Skeletal muscle tissue (tissue), 4 donors: ENCODE measurements around the gene OLR1. TPM values are rescaled to one million over a fixed set of nuclear protein-coding genes. Genes with fewer than 3 reads are reported as not detected.
"Not testable (repeated sequence)": the region's sequence is repeated elsewhere in the genome, so short reads cannot be mapped to it uniquely, and the experiment has no call there.

Experiments
- H3K27ac ChIP-seq: one replicate; pipeline ENCODE4 v1.7.0; 2013; ENCODE audit warnings: mild to moderate bottlenecking, low read depth, low read length, inconsistent platforms
- H3K27me3 ChIP-seq, 3 donors: one replicate each; pipeline ENCODE4 v1.7.0; 2013; ENCODE audit warnings: low read length in 3 of 3; ENCODE audit not compliant: control insufficient read depth in 3 of 3, insufficient read depth in 3 of 3
- H3K36me3 ChIP-seq, 3 donors: one replicate each; pipeline ENCODE4 v1.7.0; 2013; ENCODE audit warnings: low read length in 3 of 3; ENCODE audit not compliant: control insufficient read depth in 3 of 3, insufficient read depth in 3 of 3
- H3K4me1 ChIP-seq, 3 donors: one replicate each; pipeline ENCODE4 v1.7.0; 2013; ENCODE audit warnings: low read length in 3 of 3, mild to moderate bottlenecking in 3 of 3; ENCODE audit not compliant: control insufficient read depth in 3 of 3, insufficient read depth in 3 of 3
- H3K4me3 ChIP-seq, 3 donors: one replicate each; pipeline ENCODE4 v1.7.0; 2013; ENCODE audit warnings: low read length in 3 of 3
- H3K9ac ChIP-seq, 3 donors: one replicate each; pipeline ENCODE4 v1.7.0; 2013; ENCODE audit warnings: low read length in 3 of 3, mild to moderate bottlenecking in 3 of 3, moderate library complexity in 2 of 3, low read depth in 1 of 3
- H3K9me3 ChIP-seq, 3 donors: one replicate each; pipeline ENCODE4 v1.7.0; 2013; ENCODE audit warnings: low read length in 3 of 3; ENCODE audit not compliant: control insufficient read depth in 3 of 3
- total RNA-seq: library from RNA; depleted of rRNA; stranded (reverse); fragments of >200 nt; gene quantifications from one replicate; pipeline ENCODE4 v1.2.3, GENCODE V29; 2014
- donor health status: Osteomylitis.

Gene OLR1
- total RNA-seq, 1 donor from 2014 or later, result not detected

- Histone ChIP-seq H3K9me3 (no peaks in the 10 kb centered on the region), H3K4me1 (no peaks in the 10 kb centered on the region), H3K36me3 (no peaks in the 10 kb centered on the region), H3K4me3 (no peak overlapping the region), H3K9ac (no peak overlapping the region), H3K27ac (no peak overlapping the region), H3K27me3 (no peaks in the 10 kb centered on the region)
These were observed 19.9 kb upstream of the OLR1 start for GRCh38 chr12:10191865-10192264.

- no peak overlapping the region for H3K4me3 ChIP-seq
- no peaks in the 10 kb centered on the region for H3K9me3 ChIP-seq
- H3K9ac ChIP-seq, result no peak overlapping the region
- no peak overlapping the region for H3K27ac ChIP-seq
- no peaks in the 10 kb centered on the region for H3K4me1 ChIP-seq
- H3K27me3 ChIP-seq, result no peaks in the 10 kb centered on the region
- no peaks in the 10 kb centered on the region for H3K36me3 ChIP-seq
These were observed 18.8 kb upstream of the OLR1 start for GRCh38 chr12:10190558-10191388.

- Histone ChIP-seq H3K36me3 (no peaks in the 10 kb centered on the region), H3K27me3 (no peaks in the 10 kb centered on the region)
These were observed 17.7 kb upstream of the OLR1 start for GRCh38 chr12:10189653-10190052.

GRCh38 chr12:10186958-10187357, 15.0 kb upstream of the OLR1 start:
- H3K9me3 ChIP-seq, H3K36me3 ChIP-seq, H3K27me3 ChIP-seq, H3K27ac ChIP-seq, H3K9ac ChIP-seq, H3K4me1 ChIP-seq, H3K4me3 ChIP-seq: not testable (repeated sequence)

More at GRCh38 chr12:10189653-10190052, 17.7 kb upstream of the OLR1 start:
- H3K27ac ChIP-seq, result no peak overlapping the region
- no peak overlapping the region for H3K9ac ChIP-seq
- no peaks in the 10 kb centered on the region for H3K4me1 ChIP-seq
- no peak overlapping the region for H3K4me3 ChIP-seq
- no peaks in the 10 kb centered on the region for H3K9me3 ChIP-seq

GRCh38 chr12:10186299-10186698, 14.4 kb upstream of the OLR1 start:
- H3K9me3 ChIP-seq, result no peaks in the 10 kb centered on the region
- H3K27me3 ChIP-seq, result peaks cover 3 to 6% (median 3%) of the 10 kb centered on the region in 3 donors
- H3K36me3 ChIP-seq, result no peaks in the 10 kb centered on the region
- H3K9ac ChIP-seq, result no peak overlapping the region
- no peaks in the 10 kb centered on the region for H3K4me1 ChIP-seq
- no peak overlapping the region for H3K27ac ChIP-seq
- H3K4me3 ChIP-seq, result no peak overlapping the region

- no peak overlapping the region for H3K4me3 ChIP-seq
- H3K9me3 ChIP-seq, result no peaks in the 10 kb centered on the region
- peaks cover 3 to 7% (median 3%) of the 10 kb centered on the region in 3 donors for H3K27me3 ChIP-seq
- no peaks in the 10 kb centered on the region for H3K36me3 ChIP-seq
- no peaks in the 10 kb centered on the region for H3K4me1 ChIP-seq
- no peak overlapping the region for H3K9ac ChIP-seq
- no peak overlapping the region for H3K27ac ChIP-seq
These were observed 12.4 kb upstream of the OLR1 start for GRCh38 chr12:10184261-10184843.

GRCh38 chr12:10182354-10183049, 10.6 kb upstream of the OLR1 start:
- Histone ChIP-seq H3K36me3 (no peaks in the 10 kb centered on the region), H3K4me1 (no peaks in the 10 kb centered on the region), H3K4me3 (no peak overlapping the region), H3K27me3 (peaks cover 3 to 14% (median 3%) of the 10 kb centered on the region in 3 donors), H3K9ac (no peak overlapping the region), H3K27ac (no peak overlapping the region), H3K9me3 (no peaks in the 10 kb centered on the region)

GRCh38 chr12:10179776-10180181, 7.8 kb upstream of the OLR1 start:
- Histone ChIP-seq H3K9me3 (no peaks in the 10 kb centered on the region), H3K4me1 (no peaks in the 10 kb centered on the region), H3K4me3 (no peak overlapping the region), H3K9ac (no peak overlapping the region), H3K36me3 (no peaks in the 10 kb centered on the region), H3K27me3 (peaks cover 3 to 14% (median 3%) of the 10 kb centered on the region in 3 donors), H3K27ac (no peak overlapping the region)

- Histone ChIP-seq H3K27me3 (peaks cover 3 to 11% (median 3%) of the 10 kb centered on the region in 3 donors), H3K9me3 (no peaks in the 10 kb centered on the region), H3K36me3 (no peaks in the 10 kb centered on the region), H3K4me1 (no peaks in the 10 kb centered on the region), H3K27ac (no peak within 1 kb of the TSS), H3K4me3 (no peak within 1 kb of the TSS), H3K9ac (no peak within 1 kb of the TSS)
These were observed 6.9 kb upstream of the OLR1 start, which contains the start of gene TMEM52B for GRCh38 chr12:10178821-10179220. TSS of gene TMEM52B (plus strand) at chr12:10179032. CDS start at chr12:10179575, 543 bp downstream.
